H1 (cell line): ENCODE measurements around the gene NUP42. TPM values are rescaled to one million over a fixed set of nuclear protein-coding genes. Genes with fewer than 3 reads are reported as not detected.

Experiments used
- CTCF ChIA-PET: fragments of 300-600 bp; sonication (Branson Sonifier 250); formaldehyde crosslinking; loops from one replicate; lab custom pipeline; 2021; ENCODE audit not compliant: partially characterized antibody; lab: Charles Lee
- POLR2A ChIA-PET: fragments of 300-600 bp; sonication (Branson Sonifier 250); formaldehyde crosslinking; loops from one replicate; lab custom pipeline; 2021; ENCODE audit warnings: inconsistent platforms; ENCODE audit not compliant: partially characterized antibody; lab: Charles Lee
- DNase-seq, 2 experiments: peaks; one replicate each; pipeline versions ENCODE4 v3.0.0 to v3.0.0-alpha.2; 2010 to 2022; ENCODE audit warnings: low spot score in 2 of 2, low read depth in 1 of 2, mixed read lengths in 1 of 2
- FAIRE-seq: peaks from 2 replicates; lab custom pipeline; 2011; peaks lifted over from hg19 to GRCh38; lab: Jason Lieb, UNC
- H2AFZ ChIP-seq: 2 replicates; pipeline ENCODE4 v1.8.1; 2012; ENCODE audit warnings: low read length, inconsistent platforms
- H2AK5ac ChIP-seq: 2 replicates; pipeline ENCODE4 v1.6.1; 2013; ENCODE audit warnings: low read depth, low read length
- H2BK120ac ChIP-seq: replicated peaks from 2 replicates; pipeline ENCODE3; 2013; ENCODE audit warnings: low read depth, low read length, inconsistent platforms
- H2BK12ac ChIP-seq: 2 replicates; pipeline ENCODE4 v1.6.1; 2013; ENCODE audit warnings: low read depth, low read length
- H2BK15ac ChIP-seq: 2 replicates; pipeline ENCODE4 v1.6.1; 2013; ENCODE audit warnings: low read length
- H2BK20ac ChIP-seq: 2 replicates; pipeline ENCODE4 v1.6.1; 2013; ENCODE audit warnings: low read length
- H2BK5ac ChIP-seq: 2 replicates; pipeline ENCODE4 v1.6.1; 2013; ENCODE audit warnings: low read depth, low read length
- H3K14ac ChIP-seq: 2 replicates; pipeline ENCODE4 v1.6.1; 2013; ENCODE audit warnings: inconsistent platforms; ENCODE audit not compliant: insufficient read length
- H3K18ac ChIP-seq: 2 replicates; pipeline ENCODE4 v1.6.1; 2013; ENCODE audit warnings: low read length; ENCODE audit errors: extremely low read depth
- H3K23ac ChIP-seq: 2 replicates; pipeline ENCODE4 v1.6.1; 2013; ENCODE audit warnings: inconsistent platforms; ENCODE audit not compliant: insufficient read length
- H3K23me2 ChIP-seq: 2 replicates; pipeline ENCODE4 v1.6.1; 2013; ENCODE audit warnings: low read depth, low read length
- H3K27ac ChIP-seq: 2 replicates; pipeline ENCODE4 v1.6.1; 2011; ENCODE audit warnings: low read depth, low read length, inconsistent platforms
- H3K27me3 ChIP-seq, 4 experiments: replicated peaks in 1 of 4; 1 replicate in 1 of 4; 2 replicates in 3 of 4; pipeline versions ENCODE4 v1.6.1 to v1.8.1; 2011 to 2013; ENCODE audit warnings: low read length in 3 of 4, mild to moderate bottlenecking in 3 of 4, inconsistent platforms in 2 of 4, mixed read lengths in 2 of 4, moderate library complexity in 1 of 4; ENCODE audit not compliant: control insufficient read depth in 3 of 4, insufficient read depth in 3 of 4; ENCODE audit errors: extremely low read depth in 1 of 4
- H3K36me3 ChIP-seq, 4 experiments: 2 replicates each; pipeline versions ENCODE4 v1.6.1 to v1.8.1; 2011 to 2013; ENCODE audit warnings: mild to moderate bottlenecking in 4 of 4, low read length in 3 of 4, moderate library complexity in 2 of 4, control low read depth in 1 of 4, inconsistent platforms in 1 of 4; ENCODE audit not compliant: insufficient read depth in 4 of 4, control insufficient read depth in 2 of 4
- H3K4ac ChIP-seq: replicated peaks from 2 replicates; pipeline ENCODE3; 2013; ENCODE audit warnings: low read length, low read depth, mixed read lengths, inconsistent platforms; ENCODE audit not compliant: insufficient read length
- H3K4me1 ChIP-seq, 4 experiments: replicated peaks in 1 of 4; 1 replicate in 1 of 4; 2 replicates in 3 of 4; pipeline versions ENCODE4 v1.6.1 to v1.8.1; 2011 to 2013; ENCODE audit warnings: low read length in 3 of 4, inconsistent platforms in 2 of 4, mixed read lengths in 1 of 4; ENCODE audit not compliant: insufficient read depth in 4 of 4, control insufficient read depth in 3 of 4
- H3K4me2 ChIP-seq, 2 experiments: 2 replicates each; pipeline versions ENCODE4 v1.6.1 to v1.8.1; 2011 to 2013; ENCODE audit warnings: low read depth in 2 of 2, low read length in 2 of 2, control low read depth in 1 of 2, inconsistent platforms in 1 of 2, mild to moderate bottlenecking in 1 of 2; ENCODE audit not compliant: insufficient read depth in 1 of 2
- H3K4me3 ChIP-seq, 4 experiments: fragments of 200-600, 300-600 bp in 1 of 4; sonication (generic), shearing (Covaris generic), sonication (Bioruptor Twin) in 1 of 4; 2 replicates each; pipeline versions ENCODE4 v1.5.1 to v1.8.1; 2011 to 2016; ENCODE audit warnings: low read length in 4 of 4, low read depth in 3 of 4, control low read depth in 2 of 4, inconsistent platforms in 2 of 4, mild to moderate bottlenecking in 2 of 4, mixed read lengths in 1 of 4, moderate library complexity in 1 of 4; ENCODE audit not compliant: insufficient read depth in 2 of 4; ENCODE audit errors: extremely low read depth in 1 of 4
- H3K56ac ChIP-seq: replicated peaks from 2 replicates; pipeline ENCODE3; 2013; ENCODE audit warnings: low read depth, mild to moderate bottlenecking, mixed read lengths, low read length, inconsistent platforms; ENCODE audit not compliant: insufficient read length
- H3K79me1 ChIP-seq: 2 replicates; pipeline ENCODE4 v1.6.1; 2013; ENCODE audit warnings: low read depth, low read length, control low read depth
- H3K79me2 ChIP-seq, 2 experiments: 2 replicates each; pipeline versions ENCODE4 v1.6.1 to v1.8.1; 2012 to 2013; ENCODE audit warnings: low read length in 2 of 2, mild to moderate bottlenecking in 2 of 2, inconsistent platforms in 1 of 2; ENCODE audit not compliant: insufficient read depth in 2 of 2, control insufficient read depth in 1 of 2
- H3K9ac ChIP-seq, 4 experiments: replicated peaks in 1 of 4; 1 replicate in 1 of 4; 2 replicates in 3 of 4; pipeline versions ENCODE4 v1.6.1 to v1.8.1; 2011 to 2013; ENCODE audit warnings: low read depth in 3 of 4, low read length in 3 of 4, control low read depth in 2 of 4, mild to moderate bottlenecking in 2 of 4, moderate library complexity in 2 of 4, inconsistent platforms in 1 of 4; ENCODE audit errors: extremely low read depth in 1 of 4
- H3K9me3 ChIP-seq, 2 experiments: 2 replicates each; pipeline versions ENCODE4 v1.6.1 to v1.8.1; 2012 to 2013; ENCODE audit warnings: mild to moderate bottlenecking in 2 of 2, moderate library complexity in 2 of 2, control low read depth in 1 of 2, inconsistent platforms in 1 of 2, low read depth in 1 of 2, low read length in 1 of 2, mixed read lengths in 1 of 2; ENCODE audit not compliant: insufficient read depth in 2 of 2
- H4K20me1 ChIP-seq, 2 experiments: replicated peaks in 1 of 2; 2 replicates each; pipeline versions ENCODE3 to v1.8.1; 2011 to 2013; ENCODE audit warnings: inconsistent platforms in 2 of 2, low read length in 2 of 2, mild to moderate bottlenecking in 1 of 2; ENCODE audit not compliant: insufficient read depth in 2 of 2, control insufficient read depth in 1 of 2
- H4K5ac ChIP-seq: 2 replicates; pipeline ENCODE4 v1.6.1; 2013; ENCODE audit warnings: low read length, low read depth, mixed read lengths, inconsistent platforms; ENCODE audit not compliant: insufficient read length
- H4K8ac ChIP-seq: 2 replicates; pipeline ENCODE4 v1.8.0; 2013; ENCODE audit warnings: mild to moderate bottlenecking, moderate library complexity, low read length, inconsistent platforms; ENCODE audit not compliant: insufficient read depth; ENCODE audit errors: extremely low read depth
- H4K91ac ChIP-seq: replicated peaks from 2 replicates; pipeline ENCODE3; 2013; ENCODE audit warnings: low read length, mixed read lengths, inconsistent platforms; ENCODE audit not compliant: insufficient read length
- CTCF ChIP-seq, 3 experiments: IDR thresholded peaks; 1 replicate in 2 of 3; 2 replicates in 1 of 3; pipeline versions ENCODE4 v1.5.1 to v1.6.1; 2011; ENCODE audit warnings: low read length in 3 of 3, mild to moderate bottlenecking in 3 of 3, inconsistent platforms in 2 of 3, low read depth in 1 of 3, moderate library complexity in 1 of 3; ENCODE audit not compliant: insufficient read depth in 1 of 3; ENCODE audit errors: control extremely low read depth in 1 of 3
- E2F6 ChIP-seq: IDR thresholded peaks from 2 replicates; pipeline ENCODE4 v1.6.1; 2012; ENCODE audit warnings: inconsistent platforms
- EGR1 ChIP-seq: IDR thresholded peaks from 2 replicates; pipeline ENCODE4 v1.6.1; 2011; ENCODE audit warnings: low read depth, low read length, borderline replicate concordance
- FOSL1 ChIP-seq: IDR thresholded peaks from 2 replicates; pipeline ENCODE4 v1.6.1; 2011; ENCODE audit warnings: mild to moderate bottlenecking, low read depth, low read length, moderate library complexity; ENCODE audit not compliant: insufficient read depth
- JUND ChIP-seq: IDR thresholded peaks from 2 replicates; pipeline ENCODE4 v1.6.1; 2011; ENCODE audit warnings: mild to moderate bottlenecking, improper control_type of control experiment, low read length
- NANOG ChIP-seq: IDR thresholded peaks from 2 replicates; pipeline ENCODE4 v1.6.1; 2011; ENCODE audit warnings: low read length, low read depth, mild to moderate bottlenecking, inconsistent platforms; ENCODE audit not compliant: insufficient read depth, poor library complexity, severe bottlenecking
- PHF8 ChIP-seq: fragments of 200-600 bp; sonication (generic); conservative IDR thresholded peaks from 2 replicates; pipeline ENCODE4 v1.7.1; 2012; ENCODE audit warnings: low read depth, mild to moderate bottlenecking, inconsistent platforms, low read length, moderate library complexity
- RAD21 ChIP-seq, 2 experiments: IDR thresholded peaks in 1 of 2; conservative IDR thresholded peaks in 1 of 2; 2 replicates each; pipeline ENCODE4 v1.6.1; 2011; ENCODE audit warnings: low read depth in 2 of 2, low read length in 2 of 2, improper control_type of control experiment in 1 of 2, inconsistent platforms in 1 of 2, mild to moderate bottlenecking in 1 of 2, moderate library complexity in 1 of 2
- SIN3A ChIP-seq, 2 experiments: IDR thresholded peaks in 1 of 2; conservative IDR thresholded peaks in 1 of 2; 2 replicates each; pipeline ENCODE4 v1.6.1; 2011 to 2012; ENCODE audit warnings: low read length in 2 of 2, improper control_type of control experiment in 1 of 2, low read depth in 1 of 2, mild to moderate bottlenecking in 1 of 2
- WGBS, 2 experiments: shearing (Covaris generic) in 1 of 2; methylation state at CpG; one replicate each; pipeline versions ENCODE4 v1.1.6 to v1.1.7; 2013 to 2015; ENCODE audit warnings: low lambda C conversion rate in 2 of 2, mixed read lengths in 2 of 2, inconsistent platforms in 1 of 2, low coverage in 1 of 2, missing lambda C conversion rate in 1 of 2; ENCODE audit not compliant: insufficient replicate concordance in 2 of 2, insufficient coverage in 1 of 2, insufficient read length in 1 of 2; ENCODE audit errors: extremely low coverage in 1 of 2, missing lambda C conversion rate in 1 of 2; 5-methylcytosine and 5-hydroxymethylcytosine counted together
- polyA plus RNA-seq, 7 experiments: library from polyadenylated mRNA; depleted of rRNA in 3 of 7; stranded (reverse) in 5 of 7; unstranded in 2 of 7; fragments of >200 nt in 5 of 7; fragments of 200-250 nt in 2 of 7; gene quantifications; 1 replicate in 5 of 7; 2 replicates in 1 of 7; 4 replicates in 1 of 7; pipeline versions ENCODE4 v1.2.1 to v1.2.3, GENCODE V29; 2011 to 2013; ENCODE audit warnings: missing spikeins in 2 of 7, mixed read lengths in 2 of 7
- total RNA-seq: library from RNA; stranded (reverse); fragmentation: NEBNext Ultra II Directional; extraction: Animal tissue kit (Norgen Biotek cat#: 25700); gene quantifications from 2 replicates; pipeline ENCODE4 v1.2.1, GENCODE V29; 2021

The NUP42 gene
- total and polyA plus RNA-seq, 2 of the 8 experiments (the other 6 are each of a cell fraction or from before 2014, with no cell fraction given) = 31.8 to 41.2 TPM

- DNase-seq (no peak), FAIRE-seq (no peak)
- Histone ChIP-seq H3K27ac (no peak overlapping the region), H4K91ac (no peak overlapping the region), H3K23ac (no peak overlapping the region), H2BK15ac (no peak overlapping the region), H2BK5ac (no peak overlapping the region), H2BK120ac (no peak overlapping the region), H3K79me1 (no peaks in the 10 kb centered on the region), H3K14ac (no peak overlapping the region), H3K36me3 (peaks cover 0 to 16% (median 4%) of the 10 kb centered on the region in 4 experiments; a peak in 5 of 8 replicates), H3K9ac (no peak overlapping the region), H2AK5ac (no peak overlapping the region), H3K23me2 (no peaks in the 10 kb centered on the region), H4K5ac (no peak overlapping the region), H3K79me2 (no peaks in the 10 kb centered on the region), H2BK20ac (no peak overlapping the region), H3K9me3 (no peaks in the 10 kb centered on the region), H3K4me1 (no peaks in the 10 kb centered on the region)
- ChIA-PET POLR2A (no interaction called here), CTCF (interaction anchor here (1.0 kb wide), 1 partner anchor 17 kb away, joined by 3 read pairs; no protein-coding TSS in a partner anchor)
- WGBS, 2 experiments = 92% methylated on average over 5 of the region's 5 CpGs; no CpG with 5 or more reads in 1 of the 2 experiments
- TF ChIP-seq NANOG = no peak
- TF ChIP-seq JUND = no peak
- no peak for TF ChIP-seq E2F6
- TF ChIP-seq FOSL1 = no peak
- TF ChIP-seq RAD21 (IDR thresholded peaks at IDR 0.05 in 1 of 2, conservative IDR thresholded peaks at IDR 0.05 in 1 of 2; ENCODE audit: low read depth in 2 of 2, low read length in 2 of 2) = no peak
- TF ChIP-seq SIN3A (conservative IDR thresholded peaks at IDR 0.05 in 1 of 2, IDR thresholded peaks at IDR 0.05 in 1 of 2; ENCODE audit: low read depth in 1 of 2, low read length in 2 of 2) = no peak
- no peak for TF ChIP-seq EGR1
- no peak for TF ChIP-seq PHF8
- no peak for TF ChIP-seq CTCF (IDR thresholded peaks at IDR 0.05; ENCODE audit: control extremely low read depth in 1 of 3, insufficient read depth in 1 of 3, low read depth in 1 of 3, low read length in 3 of 3)
- TF ChIP-seq, all 59 proteins: peak for 0
- Histone ChIP-seq H3K18ac (no peak overlapping the region), H2AFZ (no peak overlapping the region), H4K8ac (no peak overlapping the region), H3K56ac (no peak overlapping the region), H3K4me3 (no peak overlapping the region), H2BK12ac (no peak overlapping the region), H3K4ac (no peak overlapping the region), H3K27me3 (no peaks in the 10 kb centered on the region), H3K4me2 (no peak overlapping the region), H4K20me1 (no peaks in the 10 kb centered on the region)
These were observed 14.2 kb upstream of the NUP42 start for GRCh38 chr7:23167691-23168090.
